IPS DF 6.9 (cell line): Measurements from ENCODE around the gene NFAT5.
"Not testable (repeated sequence)": the region's sequence is repeated elsewhere in the genome, so short reads cannot be mapped to it uniquely, and the experiment has no call there.

Source experiments
- DNase-seq: peaks from one replicate; pipeline ENCODE4 v3.0.0-alpha.2; 2013; ENCODE audit warnings: low read depth, low spot score
- H3K27ac ChIP-seq: one replicate; pipeline ENCODE4 v1.5.1; 2013; ENCODE audit warnings: low read length, control low read depth
- H3K27me3 ChIP-seq: 2 replicates; pipeline ENCODE4 v1.6.1; 2013; ENCODE audit warnings: mild to moderate bottlenecking, low read length; ENCODE audit not compliant: control insufficient read depth, insufficient read depth
- H3K36me3 ChIP-seq: 2 replicates; pipeline ENCODE4 v1.6.1; 2013; ENCODE audit warnings: low read length; ENCODE audit not compliant: control insufficient read depth, insufficient read depth
- H3K4me1 ChIP-seq: 2 replicates; pipeline ENCODE4 v1.6.1; 2013; ENCODE audit warnings: low read length; ENCODE audit not compliant: control insufficient read depth, insufficient read depth
- H3K4me3 ChIP-seq: 2 replicates; pipeline ENCODE4 v1.5.1; 2013; ENCODE audit warnings: mild to moderate bottlenecking, low read length
- H3K9me3 ChIP-seq: 2 replicates; pipeline ENCODE4 v1.6.1; 2013; ENCODE audit warnings: low read length, inconsistent platforms; ENCODE audit not compliant: control insufficient read depth, insufficient read depth
- WGBS: extraction: QIAGEN DNeasy Blood & Tissue Kit; methylation state at CpG from one replicate; pipeline ENCODE4 v1.1.7; 2013; ENCODE audit warnings: mixed read lengths, missing lambda C conversion rate; ENCODE audit not compliant: insufficient read length, insufficient coverage; 5-methylcytosine and 5-hydroxymethylcytosine counted together

The NFAT5 gene, protein sequence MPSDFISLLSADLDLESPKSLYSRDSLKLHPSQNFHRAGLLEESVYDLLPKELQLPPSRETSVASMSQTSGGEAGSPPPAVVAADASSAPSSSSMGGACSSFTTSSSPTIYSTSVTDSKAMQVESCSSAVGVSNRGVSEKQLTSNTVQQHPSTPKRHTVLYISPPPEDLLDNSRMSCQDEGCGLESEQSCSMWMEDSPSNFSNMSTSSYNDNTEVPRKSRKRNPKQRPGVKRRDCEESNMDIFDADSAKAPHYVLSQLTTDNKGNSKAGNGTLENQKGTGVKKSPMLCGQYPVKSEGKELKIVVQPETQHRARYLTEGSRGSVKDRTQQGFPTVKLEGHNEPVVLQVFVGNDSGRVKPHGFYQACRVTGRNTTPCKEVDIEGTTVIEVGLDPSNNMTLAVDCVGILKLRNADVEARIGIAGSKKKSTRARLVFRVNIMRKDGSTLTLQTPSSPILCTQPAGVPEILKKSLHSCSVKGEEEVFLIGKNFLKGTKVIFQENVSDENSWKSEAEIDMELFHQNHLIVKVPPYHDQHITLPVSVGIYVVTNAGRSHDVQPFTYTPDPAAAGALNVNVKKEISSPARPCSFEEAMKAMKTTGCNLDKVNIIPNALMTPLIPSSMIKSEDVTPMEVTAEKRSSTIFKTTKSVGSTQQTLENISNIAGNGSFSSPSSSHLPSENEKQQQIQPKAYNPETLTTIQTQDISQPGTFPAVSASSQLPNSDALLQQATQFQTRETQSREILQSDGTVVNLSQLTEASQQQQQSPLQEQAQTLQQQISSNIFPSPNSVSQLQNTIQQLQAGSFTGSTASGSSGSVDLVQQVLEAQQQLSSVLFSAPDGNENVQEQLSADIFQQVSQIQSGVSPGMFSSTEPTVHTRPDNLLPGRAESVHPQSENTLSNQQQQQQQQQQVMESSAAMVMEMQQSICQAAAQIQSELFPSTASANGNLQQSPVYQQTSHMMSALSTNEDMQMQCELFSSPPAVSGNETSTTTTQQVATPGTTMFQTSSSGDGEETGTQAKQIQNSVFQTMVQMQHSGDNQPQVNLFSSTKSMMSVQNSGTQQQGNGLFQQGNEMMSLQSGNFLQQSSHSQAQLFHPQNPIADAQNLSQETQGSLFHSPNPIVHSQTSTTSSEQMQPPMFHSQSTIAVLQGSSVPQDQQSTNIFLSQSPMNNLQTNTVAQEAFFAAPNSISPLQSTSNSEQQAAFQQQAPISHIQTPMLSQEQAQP (N-terminal part only)

DNA sequence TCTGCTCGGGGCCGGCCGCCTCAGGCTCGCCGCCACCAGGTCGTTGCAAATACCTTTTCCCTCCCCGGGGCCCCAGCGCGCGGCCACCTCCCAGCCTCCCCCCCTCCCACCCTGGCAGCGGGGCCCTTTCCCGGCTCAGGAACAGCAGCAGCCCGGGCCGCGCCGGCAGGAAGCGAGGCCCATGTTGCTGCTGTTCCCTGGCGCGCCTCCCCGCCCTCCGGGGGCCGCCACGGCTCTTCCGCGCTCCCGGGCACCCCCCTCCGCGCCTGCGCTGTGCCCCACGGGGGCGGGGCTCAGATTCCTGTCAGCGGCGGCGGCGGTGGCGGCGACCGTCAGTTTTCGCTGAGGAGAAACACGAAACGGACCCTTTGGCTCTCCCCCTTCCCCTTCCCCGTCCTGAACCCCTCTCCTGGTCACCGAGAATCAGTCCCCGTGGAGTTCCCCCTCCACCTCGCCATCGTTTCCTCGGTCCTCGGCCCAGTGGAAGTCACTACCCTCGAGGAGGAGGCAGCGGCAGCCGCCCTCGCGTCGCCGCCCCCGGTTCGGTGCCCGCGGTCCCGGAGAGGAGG lies at the start of gene NFAT5:
Gene NFAT5 (plus strand): TSS at position 296 of the 569 bp plus-strand sequence. CDS start 336 bp downstream, outside the sequence.
- DNase-seq: no peak
- WGBS: no CpG with 5 or more reads among the region's 60 CpGs
- H3K27ac ChIP-seq: no peak within 1 kb of the TSS
- H3K27me3 ChIP-seq: no peaks in the 10 kb centered on the region
- H3K4me3 ChIP-seq: peak within 1 kb of the TSS; percentile 94
- H3K9me3 ChIP-seq: no peaks in the 10 kb centered on the region
- H3K36me3 ChIP-seq: no peaks in the 10 kb centered on the region
- peaks cover 1% of the 10 kb centered on the region; the same call in 1 of the 2 replicates for H3K4me1 ChIP-seq

DNA sequence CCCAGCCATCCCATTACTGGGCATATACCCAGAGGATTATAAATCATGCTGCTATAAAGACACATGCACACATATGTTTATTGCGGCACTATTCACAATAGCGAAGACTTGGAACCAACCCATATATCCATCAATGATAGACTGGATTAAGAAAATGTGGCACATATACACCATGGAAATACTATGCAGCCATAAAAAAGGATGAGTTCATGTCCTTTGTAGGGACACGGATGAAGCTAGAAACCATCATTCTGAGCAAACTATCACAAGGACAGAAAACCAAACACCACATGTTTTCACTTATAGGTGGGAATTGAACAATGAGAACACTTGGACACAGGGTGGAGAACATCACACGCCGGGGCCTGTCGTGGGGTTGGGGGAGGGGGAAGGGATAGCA lies 47.9 kb upstream of the NFAT5 start:
- no CpG with 5 or more reads among the region's 6 CpGs for WGBS

DNA sequence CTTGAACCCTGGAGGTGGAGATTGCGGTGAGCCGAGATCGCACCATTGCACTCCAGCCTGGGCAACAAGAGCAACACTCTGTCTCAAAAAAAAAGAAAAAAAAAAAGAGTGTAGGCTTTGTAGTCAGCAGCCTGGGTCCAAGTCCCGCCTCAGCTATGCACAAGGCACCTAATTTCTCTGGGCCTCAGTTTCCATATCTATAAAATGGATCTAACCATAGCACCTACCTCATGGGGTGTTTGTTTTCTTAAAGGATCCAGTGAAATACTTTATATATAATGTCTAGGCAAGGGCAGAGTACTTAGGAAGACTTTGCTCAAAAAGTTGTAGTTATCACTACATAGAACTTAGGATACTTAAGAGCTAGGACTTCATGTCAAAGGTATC lies 45.4 kb upstream of the NFAT5 start:
- H3K27ac ChIP-seq: no peak overlapping the region
- no peaks in the 10 kb centered on the region for H3K27me3 ChIP-seq
- H3K9me3 ChIP-seq: no peaks in the 10 kb centered on the region
- DNase-seq: no peak
- no peaks in the 10 kb centered on the region for H3K36me3 ChIP-seq
- H3K4me3 ChIP-seq: no peak overlapping the region
- WGBS: no CpG with 5 or more reads among the region's 4 CpGs
- H3K4me1 ChIP-seq: no peaks in the 10 kb centered on the region

More for the DNA sequence above, 47.9 kb upstream of the NFAT5 start:
- not testable (repeated sequence) for H3K4me1 ChIP-seq, H3K27me3 ChIP-seq, H3K36me3 ChIP-seq, H3K9me3 ChIP-seq, H3K27ac ChIP-seq, DNase-seq, H3K4me3 ChIP-seq

DNA sequence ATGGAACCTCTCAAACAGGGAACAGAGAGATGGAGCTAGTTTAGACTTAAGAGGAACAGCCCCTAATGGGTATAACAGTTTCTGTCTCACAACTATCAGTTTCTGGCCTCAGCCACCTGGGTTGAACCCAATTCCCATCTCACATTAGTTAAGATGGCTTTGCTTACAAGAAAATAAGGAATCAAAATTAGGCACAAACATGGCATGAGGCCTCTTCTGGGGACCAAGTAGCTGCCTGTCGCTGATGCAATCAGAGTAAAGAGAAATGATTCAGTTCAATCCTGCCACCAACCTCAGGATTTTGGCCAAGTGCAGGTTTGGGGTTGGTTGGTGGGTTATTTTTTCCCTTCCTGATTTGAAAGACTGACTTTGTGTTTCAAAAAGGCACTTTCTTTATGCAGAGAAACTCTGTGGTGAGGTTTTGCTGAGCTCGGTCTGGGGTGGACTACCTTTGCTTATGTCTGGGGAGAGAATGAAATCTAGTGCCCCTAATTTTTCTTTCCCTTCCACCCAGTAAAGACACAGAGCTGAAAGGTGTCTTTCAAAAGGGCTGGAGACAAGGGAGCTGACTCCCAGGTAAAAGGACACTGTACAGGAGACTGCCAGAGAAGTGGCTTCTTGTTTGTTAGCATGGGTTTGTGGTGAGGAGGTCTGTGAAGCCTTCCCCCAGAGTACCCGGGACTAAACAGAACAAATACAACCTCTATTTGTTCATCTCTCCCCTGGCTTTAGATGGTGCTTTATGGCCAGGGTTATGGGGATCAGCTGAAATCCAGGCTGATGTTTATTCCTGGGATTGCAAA lies 44.8 kb upstream of the NFAT5 start:
- Histone ChIP-seq H3K36me3 (no peaks in the 10 kb centered on the region), H3K4me1 (no peaks in the 10 kb centered on the region), H3K27ac (no peak overlapping the region), H3K9me3 (no peaks in the 10 kb centered on the region), H3K4me3 (no peak overlapping the region), H3K27me3 (no peaks in the 10 kb centered on the region)
- no peak for DNase-seq
- no CpG with 5 or more reads among the region's 3 CpGs for WGBS

DNA sequence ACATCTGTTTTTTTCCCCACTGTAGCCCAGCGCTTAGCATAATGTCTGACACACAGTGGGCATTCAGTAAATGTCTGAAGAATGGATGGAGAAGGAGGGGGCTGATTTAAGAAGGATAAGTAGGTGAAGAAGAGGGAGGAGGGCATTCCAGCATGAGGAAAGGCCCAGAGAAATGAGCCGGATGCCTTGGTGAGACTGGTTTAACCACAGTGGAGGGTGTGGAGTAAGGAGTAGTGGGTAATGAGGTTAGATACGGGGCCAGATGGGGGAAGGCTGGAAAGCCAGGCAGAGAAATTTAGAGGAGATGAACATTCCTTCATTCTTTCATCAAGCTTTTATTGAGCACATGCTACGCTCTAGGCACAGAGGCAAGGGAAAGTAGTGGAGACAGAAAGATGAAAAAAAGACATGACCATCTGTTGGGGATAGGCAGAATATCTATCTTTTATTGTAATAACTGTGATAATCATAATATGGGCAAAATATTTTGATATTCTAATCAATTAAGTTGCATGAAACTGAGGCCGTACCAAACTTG lies 43.7 kb upstream of the NFAT5 start:
- H3K9me3 ChIP-seq: no peaks in the 10 kb centered on the region
- no CpG with 5 or more reads among the region's 5 CpGs for WGBS
- no peak overlapping the region for H3K4me3 ChIP-seq
- H3K36me3 ChIP-seq: no peaks in the 10 kb centered on the region
- DNase-seq: no peak
- H3K27me3 ChIP-seq: no peaks in the 10 kb centered on the region
- no peak overlapping the region for H3K27ac ChIP-seq
- H3K4me1 ChIP-seq: no peaks in the 10 kb centered on the region

DNA sequence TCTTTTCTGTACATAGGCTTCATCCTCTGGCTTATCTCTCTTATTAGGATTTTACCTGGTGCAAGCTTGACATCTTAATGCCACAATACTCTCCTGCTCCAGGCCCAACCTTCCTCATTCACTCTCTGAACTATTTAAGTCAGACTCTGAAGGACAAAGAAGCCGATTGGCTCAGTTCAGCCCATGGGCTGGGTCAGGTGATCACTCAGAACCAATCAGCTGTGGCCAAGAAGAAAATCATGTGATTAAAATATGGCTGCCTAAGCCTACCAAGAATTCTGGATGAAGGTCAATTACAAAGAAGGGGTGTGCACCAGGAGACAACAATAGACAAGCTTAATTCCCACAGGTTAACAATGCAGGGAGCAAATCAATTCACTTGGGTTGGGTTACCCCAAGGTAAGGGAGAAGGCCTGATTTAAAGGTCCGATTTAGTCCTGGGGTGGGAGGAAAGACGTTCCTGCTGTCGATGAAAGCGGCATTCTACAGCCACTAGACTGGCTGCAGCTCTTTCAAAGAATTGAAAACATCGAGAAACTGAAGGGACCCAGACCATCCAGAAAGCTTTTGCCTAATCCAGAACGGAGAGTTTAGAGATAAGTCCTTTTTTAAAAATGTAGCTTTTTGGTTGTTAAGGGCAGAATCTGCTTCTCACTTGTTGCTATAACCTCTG lies 42.9 kb upstream of the NFAT5 start:
- H3K4me3 ChIP-seq: no peak overlapping the region
- no peaks in the 10 kb centered on the region for H3K36me3 ChIP-seq
- no CpG with 5 or more reads among the region's 7 CpGs for WGBS
- no peaks in the 10 kb centered on the region for H3K4me1 ChIP-seq
- DNase-seq: peak; percentile 47
- H3K9me3 ChIP-seq: no peaks in the 10 kb centered on the region
- no peaks in the 10 kb centered on the region for H3K27me3 ChIP-seq
- H3K27ac ChIP-seq: no peak overlapping the region

DNA sequence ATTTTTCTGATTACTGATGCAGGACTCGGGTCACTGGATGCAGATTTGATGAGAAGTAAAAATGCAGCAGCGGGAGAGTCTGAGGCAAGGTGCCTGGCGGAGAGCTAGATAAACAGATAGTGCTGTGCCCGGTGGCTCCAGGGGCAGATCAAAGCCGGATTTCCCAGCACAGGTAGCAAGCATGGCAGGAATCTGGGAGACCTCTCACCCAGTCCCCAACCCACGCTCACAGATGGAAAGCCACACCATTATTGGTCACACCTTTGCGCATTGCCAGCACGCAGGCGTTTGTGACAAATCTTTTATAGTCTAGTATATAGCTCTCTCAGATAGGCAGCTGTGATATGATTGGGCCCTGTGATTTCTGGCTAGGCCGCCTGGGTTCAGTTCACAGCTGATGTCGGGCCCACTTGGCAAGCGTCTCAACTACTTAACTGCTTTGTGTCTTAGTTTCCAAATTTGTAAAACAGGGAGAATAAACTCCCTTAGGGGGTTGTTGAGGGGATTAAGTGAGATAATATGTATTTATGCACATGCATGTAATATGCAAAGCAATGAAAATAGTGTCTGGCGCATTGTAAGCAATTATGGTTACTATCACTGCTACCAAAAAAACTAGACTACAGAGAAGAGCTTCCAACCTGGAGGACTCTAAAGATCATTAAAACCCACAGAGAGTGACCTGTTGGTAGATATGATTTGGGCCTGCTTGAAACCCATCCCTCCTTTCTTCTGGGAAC lies 42.0 kb upstream of the NFAT5 start:
- no peak overlapping the region for H3K27ac ChIP-seq
- no peaks in the 10 kb centered on the region for H3K27me3 ChIP-seq
- H3K4me3 ChIP-seq: no peak overlapping the region
- no peak for DNase-seq
- no peaks in the 10 kb centered on the region for H3K4me1 ChIP-seq
- no peaks in the 10 kb centered on the region for H3K36me3 ChIP-seq
- no peaks in the 10 kb centered on the region for H3K9me3 ChIP-seq
- no CpG with 5 or more reads among the region's 13 CpGs for WGBS

DNA sequence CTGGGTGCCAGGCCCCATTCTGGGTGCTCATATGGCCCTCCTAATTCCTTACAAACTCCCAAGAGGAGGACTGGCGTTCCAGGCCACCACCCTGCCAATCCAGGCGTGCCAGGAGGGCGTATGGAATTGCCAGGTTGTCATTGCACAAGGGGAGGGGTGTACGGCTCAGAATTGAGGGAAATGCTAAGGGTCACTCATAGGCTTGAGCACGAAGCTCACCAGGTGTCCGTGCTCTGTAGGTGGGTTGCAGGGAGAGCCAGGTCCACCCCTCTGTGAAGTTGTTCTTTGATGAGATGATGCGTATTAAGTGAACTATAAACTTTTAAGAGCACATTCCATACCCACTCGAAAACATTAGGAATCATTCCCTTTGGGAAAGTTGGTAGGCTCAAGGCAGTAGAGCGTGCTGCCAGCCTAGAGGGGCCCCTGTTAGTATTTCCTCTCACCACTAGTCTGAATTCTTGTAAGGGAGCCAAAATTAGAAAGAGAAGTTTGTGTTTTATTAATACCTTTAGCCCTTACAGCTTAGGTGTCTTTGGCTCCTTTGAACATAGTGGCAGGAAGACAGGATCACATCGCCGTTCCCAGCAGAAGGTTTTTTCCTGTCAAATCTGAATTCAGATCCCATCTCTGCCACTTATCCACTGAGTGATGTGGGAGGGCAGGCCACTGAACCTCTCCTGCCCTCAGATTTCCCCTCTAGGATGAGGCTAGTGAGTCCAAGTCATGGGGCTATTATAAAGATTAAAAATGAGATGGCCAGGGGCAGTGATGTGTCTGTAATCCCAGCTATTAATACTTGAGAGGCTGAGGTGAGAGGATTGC lies 38.7 kb upstream of the NFAT5 start:
- H3K9me3 ChIP-seq: no peaks in the 10 kb centered on the region
- no peaks in the 10 kb centered on the region for H3K36me3 ChIP-seq
- no CpG with 5 or more reads among the region's 11 CpGs for WGBS
- no peak for DNase-seq
- no peaks in the 10 kb centered on the region; the same call in 1 of the 2 replicates for H3K4me1 ChIP-seq
- H3K4me3 ChIP-seq: no peak overlapping the region
- no peak overlapping the region for H3K27ac ChIP-seq
- H3K27me3 ChIP-seq: no peaks in the 10 kb centered on the region
